GM20000 (cell line): ENCODE measurements around the gene ABCA3.

Experiments
- DNase-seq: peaks from one replicate; pipeline ENCODE4 v3.0.0; 2012; ENCODE audit warnings: low spot score
- CTCF ChIP-seq: IDR thresholded peaks from 2 replicates; pipeline ENCODE4 v1.5.1; 2012; ENCODE audit warnings: mild to moderate bottlenecking, control low read depth; ENCODE audit errors: extremely low read depth, missing control alignments

ABCA3 gene

GRCh38 chr16:2257726-2258125 is 82.8 kb downstream of the ABCA3 start:
- DNase-seq: no peak
- TF ChIP-seq CTCF: no peak

- no peak for TF ChIP-seq CTCF
- no peak for DNase-seq
Observed at GRCh38 chr16:2256531-2257140, 83.9 kb downstream of the ABCA3 start.

- no peak for TF ChIP-seq CTCF
- no peak for DNase-seq
Observed at GRCh38 chr16:2253293-2253692, 87.2 kb downstream of the ABCA3 start.

DNA sequence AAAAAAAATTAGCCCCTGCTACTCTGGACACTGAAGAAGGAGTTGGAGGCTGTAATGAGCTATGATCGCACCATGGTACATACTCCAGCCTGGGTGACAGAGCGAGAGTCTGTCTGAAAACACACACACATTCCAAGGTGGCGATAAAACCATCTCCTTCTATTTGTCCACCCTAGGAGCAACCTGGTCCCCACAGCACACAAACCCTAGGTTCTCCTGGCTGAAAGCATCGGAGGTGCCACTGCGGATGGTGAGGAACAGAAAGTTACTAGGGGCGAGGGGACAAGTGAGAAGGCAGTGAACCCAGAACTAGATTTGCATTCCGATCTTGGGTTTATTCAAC is 87.8 kb downstream of the ABCA3 start:
- TF ChIP-seq CTCF: no peak
- DNase-seq: no peak

DNA sequence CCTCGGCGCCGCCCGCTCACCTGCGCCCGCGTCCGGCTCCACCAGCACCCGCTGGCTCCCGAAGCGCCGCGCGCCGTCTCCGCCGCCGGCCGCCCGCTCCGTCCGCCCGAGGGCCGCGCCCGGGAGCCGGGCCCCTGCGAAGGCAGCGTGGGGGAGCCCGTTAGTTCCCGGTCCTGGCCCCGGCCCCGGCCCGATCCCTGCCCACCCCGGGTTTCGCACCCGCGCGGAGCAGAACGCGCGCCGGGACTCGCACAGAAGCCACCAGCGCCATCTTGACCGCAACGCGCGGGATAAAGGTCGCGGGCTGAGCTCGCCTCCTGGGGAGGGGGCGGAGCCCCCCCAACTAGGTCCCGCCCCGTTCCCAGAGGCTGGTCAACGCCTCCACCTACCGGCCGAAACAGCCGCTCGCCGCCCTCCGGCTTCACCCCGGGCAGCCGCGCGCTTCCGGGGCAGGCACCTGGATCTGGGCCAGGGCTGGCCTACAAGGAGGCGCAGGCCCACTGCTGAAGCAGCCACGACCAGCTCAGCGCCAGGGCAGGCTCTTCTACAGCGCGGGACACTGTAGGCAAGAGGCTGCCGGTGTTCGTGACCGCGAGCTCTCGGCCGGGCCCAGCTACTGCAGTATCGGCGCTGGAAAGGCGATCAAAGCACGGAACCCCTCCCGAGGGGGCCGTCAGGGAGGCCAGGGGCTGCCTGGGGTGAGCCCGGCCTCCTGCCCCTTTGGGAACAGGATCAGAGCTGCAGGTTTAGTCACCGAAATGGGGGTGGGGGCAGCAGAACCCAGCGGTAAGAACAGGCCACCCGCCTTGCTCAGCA is 89.0 kb downstream of the ABCA3 start, which contains the start of gene ECI1:
Gene ECI1, minus strand, starts transcription at position 292 of the 816 bp plus-strand sequence. Its CDS starts 21 bp downstream, at position 271.
- DNase-seq: peak; percentile 100
- peak; percentile 43 for TF ChIP-seq CTCF

DNA sequence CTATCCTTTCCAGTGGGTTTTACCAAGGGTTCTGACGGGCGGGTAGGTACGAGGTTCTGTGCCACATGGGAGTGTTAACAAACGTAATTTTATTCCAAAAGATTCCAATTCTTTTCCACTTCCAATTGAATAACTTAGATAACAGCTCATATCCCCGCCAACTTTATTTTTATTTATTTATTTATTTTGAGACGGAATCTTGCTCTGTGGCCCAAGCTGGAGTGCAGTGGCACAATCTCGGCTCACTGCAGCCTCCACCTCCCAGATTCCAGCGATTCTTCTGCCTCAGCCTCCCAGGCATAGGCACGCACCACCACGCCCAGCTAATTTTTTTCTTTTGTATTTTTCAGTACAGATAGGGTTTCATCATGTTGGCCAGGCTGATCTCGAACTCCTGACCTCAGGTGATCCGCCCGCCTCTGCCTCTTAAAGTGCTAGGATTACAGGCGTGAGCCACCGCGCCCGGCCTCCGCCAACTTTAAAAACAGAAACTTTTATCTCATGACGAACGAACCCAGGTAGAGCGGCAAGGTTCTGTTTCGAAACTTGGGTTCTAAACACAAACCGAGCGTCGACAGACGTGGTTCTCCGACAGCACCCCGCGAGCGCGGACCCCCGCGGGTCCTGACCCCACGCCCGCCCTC is 89.8 kb downstream of the ABCA3 start:
- no peak for TF ChIP-seq CTCF

GRCh38 chr16:2246301-2246885 is 94.1 kb downstream of the ABCA3 start:
- TF ChIP-seq CTCF: no peak
- DNase-seq: no peak

More for the DNA sequence above, 89.8 kb downstream of the ABCA3 start:
- DNase-seq: no peak
